Measurements from ENCODE around the gene CTSL.

DNA sequence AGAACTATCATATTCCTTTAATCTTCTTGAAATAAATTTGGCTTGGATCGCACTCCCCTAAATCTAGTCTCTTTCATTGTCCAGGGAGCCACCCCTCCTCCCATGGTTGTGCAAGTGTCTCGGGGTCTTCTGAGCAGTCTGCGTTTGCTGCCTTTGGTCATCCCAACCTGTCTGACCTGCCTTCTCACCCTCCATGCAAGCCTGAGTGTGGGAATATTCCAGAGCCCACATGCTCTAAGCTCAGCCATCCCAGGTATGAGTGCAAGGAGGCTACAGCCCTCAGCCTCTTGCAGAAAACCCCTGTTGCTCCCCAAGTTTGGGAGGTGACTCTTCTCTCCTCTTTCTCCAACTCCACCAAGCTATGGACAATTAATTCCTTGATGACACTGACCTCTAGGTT, 7.7 kb upstream of the CTSL start:
- TF ChIP-seq HOXA7 (CRISPR knock-in tag; IDR thresholded peaks at IDR 0.05) (no peak), ZFP36 (IDR thresholded peaks at IDR 0.05; ENCODE audit: borderline replicate concordance, partially characterized antibody) (no peak), CTCF (IDR thresholded peaks at IDR 0.05) (no peak), CHD2 (IDR thresholded peaks at IDR 0.05; ENCODE audit: low read length, partially characterized antibody) (no peak), CEBPB (IDR thresholded peaks at IDR 0.05) (no peak), POLR2A (IDR thresholded peaks at IDR 0.05; ENCODE audit: low read length) (no peak), TP53 (CRISPR knock-in tag; IDR thresholded peaks at IDR 0.05) (no peak)
- TF ChIP-seq, protein P1, sequence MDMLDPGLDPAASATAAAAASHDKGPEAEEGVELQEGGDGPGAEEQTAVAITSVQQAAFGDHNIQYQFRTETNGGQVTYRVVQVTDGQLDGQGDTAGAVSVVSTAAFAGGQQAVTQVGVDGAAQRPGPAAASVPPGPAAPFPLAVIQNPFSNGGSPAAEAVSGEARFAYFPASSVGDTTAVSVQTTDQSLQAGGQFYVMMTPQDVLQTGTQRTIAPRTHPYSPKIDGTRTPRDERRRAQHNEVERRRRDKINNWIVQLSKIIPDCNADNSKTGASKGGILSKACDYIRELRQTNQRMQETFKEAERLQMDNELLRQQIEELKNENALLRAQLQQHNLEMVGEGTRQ (IDR thresholded peaks at IDR 0.05) = no peak
